ENCODE data around the gene HELQ. TPM values are rescaled to one million over a fixed set of nuclear protein-coding genes. Genes with fewer than 3 reads are reported as not detected.
"Not testable (repeated sequence)": the region's sequence is repeated elsewhere in the genome, so short reads cannot be mapped to it uniquely, and the experiment has no call there.

Gene HELQ
- total and polyA plus RNA-seq, 12 donors: 12.1 to 80.0 (median 32.7) TPM

- TF ChIP-seq CTCF (IDR thresholded peaks at IDR 0.05): no peak
- TF ChIP-seq POLR2A (IDR thresholded peaks at IDR 0.05): no peak
- no peaks in the 10 kb centered on the region for H3K9me3 ChIP-seq (replicated peaks in 1 of 3)
- intact Hi-C loops (cut with DNase I): no loop called here
- WGBS, 4 donors: 48 to 66% (median 58%) methylated on average over 4 of the region's 4 CpGs
- H3K4me3 ChIP-seq: no peak overlapping the region
- DNase-seq: no peak
- H3K4me1 ChIP-seq (replicated peaks in 1 of 2): no peaks in the 10 kb centered on the region
- H3K27ac ChIP-seq: no peak overlapping the region
- no peaks in the 10 kb centered on the region for H3K36me3 ChIP-seq (replicated peaks in 1 of 2)
- H3K27me3 ChIP-seq: no peaks in the 10 kb centered on the region
Observed at GRCh38 chr4:83504503-83504902, 48.9 kb upstream of the HELQ start.

- H3K9me3 ChIP-seq (replicated peaks in 1 of 3): no peaks in the 10 kb centered on the region
- no peak overlapping the region for H3K27ac ChIP-seq
- H3K27me3 ChIP-seq: no peaks in the 10 kb centered on the region
- DNase-seq: no peak
- H3K4me3 ChIP-seq: no peak overlapping the region
- intact Hi-C loops (cut with DNase I): no loop called here
- H3K36me3 ChIP-seq (replicated peaks in 1 of 2): no peaks in the 10 kb centered on the region
- TF ChIP-seq CTCF (IDR thresholded peaks at IDR 0.05) (no peak), POLR2A (IDR thresholded peaks at IDR 0.05) (no peak)
- no peaks in the 10 kb centered on the region for H3K4me1 ChIP-seq (replicated peaks in 1 of 2)
Observed at GRCh38 chr4:83503974-83504373, 48.4 kb upstream of the HELQ start.

GRCh38 chr4:83501671-83502070 is 46.0 kb upstream of the HELQ start:
- DNase-seq; H3K9me3 ChIP-seq (replicated peaks in 1 of 3); H3K27ac ChIP-seq; H3K4me1 ChIP-seq (replicated peaks in 1 of 2); H3K4me3 ChIP-seq; H3K36me3 ChIP-seq (replicated peaks in 1 of 2); intact Hi-C loops (cut with DNase I); H3K27me3 ChIP-seq: not testable (repeated sequence)
- 81 to 98% (median 88%) methylated on average over 3 of the region's 3 CpGs for WGBS, 4 donors

- 87 to 96% (median 94%) methylated on average over 1 of the region's 1 CpG for WGBS, 4 donors
- Histone ChIP-seq H3K4me1 (replicated peaks in 1 of 2) (no peaks in the 10 kb centered on the region), H3K36me3 (replicated peaks in 1 of 2) (no peaks in the 10 kb centered on the region), H3K27ac (no peak overlapping the region), H3K9me3 (replicated peaks in 1 of 3) (no peaks in the 10 kb centered on the region), H3K27me3 (no peaks in the 10 kb centered on the region), H3K4me3 (no peak overlapping the region)
- no peak for DNase-seq
- intact Hi-C loops (cut with DNase I): no loop called here
- TF ChIP-seq CTCF (IDR thresholded peaks at IDR 0.05) (no peak), POLR2A (IDR thresholded peaks at IDR 0.05) (no peak)
Observed at GRCh38 chr4:83498187-83498586, 42.6 kb upstream of the HELQ start.

- H3K27ac ChIP-seq; intact Hi-C loops (cut with DNase I); H3K36me3 ChIP-seq (replicated peaks in 1 of 2); H3K4me1 ChIP-seq (replicated peaks in 1 of 2); DNase-seq; H3K4me3 ChIP-seq; H3K9me3 ChIP-seq (replicated peaks in 1 of 3); H3K27me3 ChIP-seq: not testable (repeated sequence)
- 75 to 88% (median 86%) methylated on average over 6 to 8 of the region's 8 CpGs for WGBS, 4 donors
Observed at GRCh38 chr4:83496085-83496917, 40.7 kb upstream of the HELQ start.
